Measurements from ENCODE around the gene GGTLC1. TPM values are rescaled to one million over a fixed set of nuclear protein-coding genes. Genes with fewer than 3 reads are reported as not detected.

GGTLC1 gene
- total RNA-seq, 4 donors from 2014 or later, result 2.0 to 5.9 (median 4.8) TPM; not detected in 1

GRCh38 chr20:23966298-23966697 is 22.3 kb downstream of the GGTLC1 start:
- no peaks in the 10 kb centered on the region for H3K36me3 ChIP-seq
- H3K27ac ChIP-seq, result no peak overlapping the region
- 90 to 92% methylated on average over 6 of the region's 6 CpGs for WGBS, 2 donors
- H3K9me3 ChIP-seq, result no peaks in the 10 kb centered on the region
- intact Hi-C loops (cut with DNase I), result no loop called here
- H3K4me3 ChIP-seq (replicated peaks in 1 of 3), result no peak overlapping the region
- TF ChIP-seq CTCF (IDR thresholded peaks at IDR 0.05), result no peak
- no peak for TF ChIP-seq POLR2A (IDR thresholded peaks at IDR 0.05)
- no peak for DNase-seq
- no peaks in the 10 kb centered on the region for H3K4me1 ChIP-seq
- no peaks in the 10 kb centered on the region for H3K27me3 ChIP-seq

- Histone ChIP-seq H3K4me3 (replicated peaks in 1 of 3) (no peak overlapping the region), H3K4me1 (no peaks in the 10 kb centered on the region), H3K27ac (no peak overlapping the region), H3K9me3 (no peaks in the 10 kb centered on the region), H3K27me3 (no peaks in the 10 kb centered on the region), H3K36me3 (no peaks in the 10 kb centered on the region)
- DNase-seq, result no peak
- no peak for TF ChIP-seq POLR2A (IDR thresholded peaks at IDR 0.05)
- intact Hi-C loops (cut with DNase I), result no loop called here
- WGBS, 2 donors, result 68 to 69% methylated on average over 1 of the region's 1 CpG
Observed at GRCh38 chr20:23963941-23964340, 24.6 kb downstream of the GGTLC1 start.

- no peak overlapping the region for H3K4me3 ChIP-seq (replicated peaks in 1 of 3)
- intact Hi-C loops (cut with DNase I), result no loop called here
- TF ChIP-seq CTCF (IDR thresholded peaks at IDR 0.05) (no peak), POLR2A (IDR thresholded peaks at IDR 0.05) (no peak)
- no peaks in the 10 kb centered on the region for H3K27me3 ChIP-seq
- no peaks in the 10 kb centered on the region for H3K9me3 ChIP-seq
- H3K36me3 ChIP-seq, result no peaks in the 10 kb centered on the region
- no peak for DNase-seq
- no peak overlapping the region for H3K27ac ChIP-seq
- no peaks in the 10 kb centered on the region for H3K4me1 ChIP-seq
Observed at GRCh38 chr20:23962272-23962671, 26.3 kb downstream of the GGTLC1 start.

- Histone ChIP-seq H3K9me3 (no peaks in the 10 kb centered on the region), H3K27ac (no peak overlapping the region), H3K4me3 (replicated peaks in 1 of 3) (no peak overlapping the region), H3K4me1 (no peaks in the 10 kb centered on the region), H3K36me3 (no peaks in the 10 kb centered on the region), H3K27me3 (no peaks in the 10 kb centered on the region)
- intact Hi-C loops (cut with DNase I), result no loop called here
- no peak for DNase-seq
- WGBS, 2 donors, result 73 to 82% methylated on average over 7 of the region's 7 CpGs
- no peak for TF ChIP-seq CTCF (IDR thresholded peaks at IDR 0.05)
- TF ChIP-seq POLR2A (IDR thresholded peaks at IDR 0.05), result no peak
Observed at GRCh38 chr20:23959054-23959453, 29.5 kb downstream of the GGTLC1 start.

- no peaks in the 10 kb centered on the region for H3K36me3 ChIP-seq
- intact Hi-C loops (cut with DNase I), result no loop called here
- WGBS, 2 donors, result 46 to 51% methylated on average over 3 of the region's 3 CpGs
- H3K27me3 ChIP-seq, result no peaks in the 10 kb centered on the region
- TF ChIP-seq CTCF (IDR thresholded peaks at IDR 0.05) (no peak), POLR2A (IDR thresholded peaks at IDR 0.05) (no peak)
- H3K4me1 ChIP-seq, result no peaks in the 10 kb centered on the region
- H3K4me3 ChIP-seq (replicated peaks in 1 of 3), result no peak overlapping the region
- H3K9me3 ChIP-seq, result no peaks in the 10 kb centered on the region
- H3K27ac ChIP-seq, result no peak overlapping the region
- no peak for DNase-seq
Observed at GRCh38 chr20:23955896-23956295, 32.7 kb downstream of the GGTLC1 start.

Measured in thyroid gland (tissue), 4 donors.